ENCODE measurements around the gene USP48. TPM values are rescaled to one million over a fixed set of nuclear protein-coding genes. Genes with fewer than 3 reads are reported as not detected.

Gene USP48
- total RNA-seq, 1 experiment from 2014 or later: 84.8 TPM

- H4K20me1 ChIP-seq (ENCODE audit: control insufficient read depth, insufficient read depth, insufficient read length): no peaks in the 10 kb centered on the region
Measured at GRCh38 chr1:21641967-21642739, 140.8 kb downstream of the USP48 start.

More at GRCh38 chr1:21641967-21642739, 140.8 kb downstream of the USP48 start:
- H3K79me2 ChIP-seq (ENCODE audit: insufficient read depth, low read length): no peaks in the 10 kb centered on the region
- H3K56ac ChIP-seq (ENCODE audit: insufficient read length, low read depth, low read length): no peak overlapping the region
- H3K23me2 ChIP-seq (ENCODE audit: insufficient read length, low read depth, low read length, poor library complexity, severe bottlenecking): no peaks in the 10 kb centered on the region
- no peaks in the 10 kb centered on the region for H3K27me3 ChIP-seq (ENCODE audit: insufficient read depth, low read length)
- TF ChIP-seq CTCF (conservative IDR thresholded peaks at IDR 0.05): no peak
- H2BK20ac ChIP-seq (ENCODE audit: low read depth, low read length, poor library complexity, severe bottlenecking): no peak overlapping the region
- no peak overlapping the region for H2BK15ac ChIP-seq (ENCODE audit: low read depth, low read length)
- no peaks in the 10 kb centered on the region for H3K79me1 ChIP-seq (ENCODE audit: insufficient read depth, low read depth, low read length, poor library complexity, severe bottlenecking)
- H3K4me1 ChIP-seq (ENCODE audit: insufficient read depth, low read length): no peaks in the 10 kb centered on the region
- no peak overlapping the region for H2BK12ac ChIP-seq (ENCODE audit: insufficient read length, low read depth, low read length)
- Mint-ChIP-seq H3K4me1 (peaks cover 19 to 33% of the 10 kb centered on the region in 2 experiments), H3K36me3 (ENCODE audit: insufficient read depth in 1 of 3, low read depth in 3 of 3) (no peaks in the 10 kb centered on the region), H3K4me3 (no peak overlapping the region), H3K9me3 (no peaks in the 10 kb centered on the region), H3K27ac (peak overlapping the region in 1 of 3 experiments; percentile 37; a peak in 2 of 7 replicates), H3K27me3 (ENCODE audit: low read depth) (no peaks in the 10 kb centered on the region; the same call in 1 of the 2 replicates)
- H3T11ph ChIP-seq (ENCODE audit: low read length): no peak overlapping the region
- H2AFZ ChIP-seq (ENCODE audit: low read length): no peak overlapping the region
- no peak overlapping the region for H3K4ac ChIP-seq (ENCODE audit: low read depth, low read length)
- WGBS (ENCODE audit: extremely low coverage, insufficient read length, low lambda C conversion rate): no CpG with 5 or more reads among the region's 19 CpGs
- no peak for DNase-seq
- H3K9me3 ChIP-seq (ENCODE audit: control insufficient read depth, low read depth, low read length): no peaks in the 10 kb centered on the region
- H2BK5ac ChIP-seq (ENCODE audit: insufficient read length, low read length): no peak overlapping the region
- H3K27ac ChIP-seq (ENCODE audit: insufficient read length, low read depth, low read length): no peak overlapping the region
- H3K9ac ChIP-seq (ENCODE audit: extremely low read depth, insufficient read length, low read length): no peak overlapping the region
- H2BK120ac ChIP-seq (ENCODE audit: low read depth, low read length, poor library complexity, severe bottlenecking): no peak overlapping the region
- H4K8ac ChIP-seq (replicated peaks; ENCODE audit: insufficient read length, low read depth, low read length): no peak overlapping the region
- H4K5ac ChIP-seq (ENCODE audit: insufficient read length, low read depth, low read length): no peak overlapping the region
- H3K23ac ChIP-seq (ENCODE audit: insufficient read length, low read depth, low read length): no peak overlapping the region
- no peak overlapping the region; the same call in 1 of the 2 replicates for H3K14ac ChIP-seq (ENCODE audit: insufficient read depth, low read length)
- H3K18ac ChIP-seq (ENCODE audit: insufficient read length, low read depth, low read length): no peak overlapping the region
- no peak overlapping the region for H2AK5ac ChIP-seq (ENCODE audit: insufficient read length, low read length)
- H3K4me2 ChIP-seq (ENCODE audit: insufficient read depth, insufficient read length, low read length): no peak overlapping the region
- no peak overlapping the region for H4K91ac ChIP-seq (ENCODE audit: insufficient read length, low read depth, low read length)
